Measurements from ENCODE around the gene HSDL1.

The HSDL1 gene

GRCh38 chr16:84075376-84075775 is 69.6 kb downstream of the HSDL1 start:
- DNase-seq: no peak

- no peak for DNase-seq
Observed at GRCh38 chr16:84074721-84075120, 70.3 kb downstream of the HSDL1 start.

All from activated T-cell treated with anti-CD3 and anti-CD28 coated beads, Interleukin-2, amount 50 U/mL, for 1 hour (primary cell).